Fibroblast of the aortic adventitia (primary cell): ENCODE results near the gene CHST8. TPM values are rescaled to one million over a fixed set of nuclear protein-coding genes. Genes with fewer than 3 reads are reported as not detected.

Experiments
- DNase-seq: peaks from one replicate; pipeline ENCODE4 v3.0.0-alpha.2; 2010; ENCODE audit warnings: low read depth
- H3K4me3 ChIP-seq: 2 replicates; pipeline ENCODE4 v1.5.1; 2011; ENCODE audit warnings: low read depth, mild to moderate bottlenecking, control low read depth, low read length, moderate library complexity
- total RNA-seq: library from RNA; depleted of rRNA; stranded (reverse); fragments of >200 nt; gene quantifications from 2 replicates; pipeline ENCODE4 v1.2.3, GENCODE V29; 2012; ENCODE audit warnings: low replicate concordance
- TF ChIP-seq, protein P1 (sequence below): IDR thresholded peaks from 2 replicates; pipeline ENCODE4 v1.5.1; 2011; ENCODE audit warnings: mild to moderate bottlenecking, low read length, control low read depth, inconsistent platforms; ENCODE audit not compliant: insufficient read depth

CHST8 gene
- total RNA-seq, 1 donor: not detected

DNA sequence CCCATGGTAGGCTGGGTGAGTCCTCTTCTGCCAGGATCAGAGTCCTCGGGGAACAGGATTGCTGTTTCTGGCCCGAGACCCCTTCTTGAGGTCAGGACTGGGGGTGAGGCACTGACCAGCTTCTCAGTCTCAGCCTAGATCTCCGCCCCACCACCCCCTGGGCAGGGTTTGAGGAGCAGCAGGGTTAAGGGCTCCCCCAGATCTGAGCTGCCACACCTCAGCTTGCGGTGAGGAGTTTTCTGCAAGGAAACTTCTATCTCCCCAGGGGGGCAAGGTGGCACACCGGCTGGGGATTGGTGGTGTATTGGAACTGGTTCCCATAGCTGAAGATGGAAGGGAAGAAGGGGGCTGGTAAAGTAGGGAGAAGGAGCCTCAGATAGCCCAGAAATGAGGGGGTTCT, 19.5 kb downstream of the CHST8 start:
- DNase-seq: no peak
- TF ChIP-seq, protein P1, sequence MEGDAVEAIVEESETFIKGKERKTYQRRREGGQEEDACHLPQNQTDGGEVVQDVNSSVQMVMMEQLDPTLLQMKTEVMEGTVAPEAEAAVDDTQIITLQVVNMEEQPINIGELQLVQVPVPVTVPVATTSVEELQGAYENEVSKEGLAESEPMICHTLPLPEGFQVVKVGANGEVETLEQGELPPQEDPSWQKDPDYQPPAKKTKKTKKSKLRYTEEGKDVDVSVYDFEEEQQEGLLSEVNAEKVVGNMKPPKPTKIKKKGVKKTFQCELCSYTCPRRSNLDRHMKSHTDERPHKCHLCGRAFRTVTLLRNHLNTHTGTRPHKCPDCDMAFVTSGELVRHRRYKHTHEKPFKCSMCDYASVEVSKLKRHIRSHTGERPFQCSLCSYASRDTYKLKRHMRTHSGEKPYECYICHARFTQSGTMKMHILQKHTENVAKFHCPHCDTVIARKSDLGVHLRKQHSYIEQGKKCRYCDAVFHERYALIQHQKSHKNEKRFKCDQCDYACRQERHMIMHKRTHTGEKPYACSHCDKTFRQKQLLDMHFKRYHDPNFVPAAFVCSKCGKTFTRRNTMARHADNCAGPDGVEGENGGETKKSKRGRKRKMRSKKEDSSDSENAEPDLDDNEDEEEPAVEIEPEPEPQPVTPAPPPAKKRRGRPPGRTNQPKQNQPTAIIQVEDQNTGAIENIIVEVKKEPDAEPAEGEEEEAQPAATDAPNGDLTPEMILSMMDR: no peak
- H3K4me3 ChIP-seq: no peak overlapping the region

DNA sequence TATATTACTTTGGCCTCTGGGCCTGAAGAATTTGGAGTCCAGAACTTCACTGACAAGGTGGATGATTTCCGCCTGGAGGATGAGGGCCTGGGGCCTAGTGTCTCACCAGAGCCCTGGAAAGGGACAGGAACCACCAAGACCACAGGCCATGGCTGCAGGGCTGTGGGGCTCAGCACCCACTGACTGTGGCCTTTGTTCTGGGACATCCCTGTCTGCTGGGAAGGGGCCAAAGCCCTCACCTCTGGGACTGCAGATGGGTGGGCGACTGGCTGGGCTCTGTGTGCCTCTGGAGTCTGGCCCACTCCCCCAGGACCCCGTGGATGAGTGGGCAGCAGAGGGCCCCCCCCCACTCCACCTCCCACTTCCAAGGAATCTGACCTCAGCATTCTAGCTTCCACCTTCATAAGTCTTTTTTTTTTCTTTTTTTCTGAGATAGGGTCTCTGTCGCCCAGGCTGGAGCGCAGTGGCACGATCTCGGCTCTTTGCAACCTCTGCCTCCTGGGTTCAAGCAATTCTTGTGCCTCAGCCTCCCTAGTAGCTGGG, 20.3 kb downstream of the CHST8 start:
- H3K4me3 ChIP-seq: no peak overlapping the region
- TF ChIP-seq, protein P1: no peak
- DNase-seq: no peak

DNA sequence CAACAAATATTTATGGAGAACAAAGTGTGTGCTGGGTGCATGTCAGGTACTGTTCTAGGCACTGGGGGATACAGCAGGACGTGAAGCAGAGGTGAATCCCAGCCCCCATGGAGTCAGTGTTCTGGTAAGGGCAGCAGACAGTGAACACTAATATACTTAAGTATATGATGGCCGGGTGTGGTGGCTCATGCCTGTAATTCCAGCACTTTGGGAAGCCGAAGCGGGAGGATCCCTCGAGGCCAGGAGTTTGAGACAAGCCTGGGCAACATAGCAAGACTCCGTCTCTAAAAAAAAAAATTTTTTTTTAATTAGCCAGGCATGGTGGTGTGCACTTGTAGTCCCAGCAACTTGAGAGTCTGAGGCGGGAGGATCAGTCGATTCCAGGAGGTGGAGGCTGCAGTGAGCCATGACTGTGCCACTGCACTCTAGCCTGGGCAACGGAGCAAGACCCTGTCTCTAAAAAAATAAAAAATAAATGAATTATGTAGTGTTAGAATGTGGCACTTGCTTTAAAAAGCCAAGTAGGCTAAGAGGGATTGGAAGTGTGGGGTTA, 22.6 kb downstream of the CHST8 start:
- DNase-seq: no peak
- H3K4me3 ChIP-seq: no peak overlapping the region
- TF ChIP-seq, protein P1: no peak

DNA sequence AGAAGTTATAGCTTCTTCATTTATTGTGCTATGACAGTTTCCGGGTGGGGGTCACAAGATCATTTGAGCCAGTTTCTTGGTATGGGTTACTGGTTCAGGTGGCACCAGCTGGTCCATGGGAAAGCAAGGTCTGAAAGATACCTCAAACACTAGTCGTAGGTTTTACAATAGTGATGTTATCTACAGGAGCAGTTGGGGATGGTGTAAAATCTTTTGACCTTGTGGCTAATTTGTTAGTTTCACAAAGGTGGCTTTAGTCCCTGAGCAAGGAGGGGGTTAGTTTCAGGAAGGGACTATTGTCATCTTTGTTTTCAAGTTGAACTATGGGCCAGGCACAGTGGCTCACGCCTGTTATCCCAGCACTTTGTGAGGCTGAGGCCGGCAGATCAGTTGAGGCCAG, 24.6 kb downstream of the CHST8 start:
- DNase-seq: no peak
- TF ChIP-seq, protein P1: no peak
- no peak overlapping the region for H3K4me3 ChIP-seq

DNA sequence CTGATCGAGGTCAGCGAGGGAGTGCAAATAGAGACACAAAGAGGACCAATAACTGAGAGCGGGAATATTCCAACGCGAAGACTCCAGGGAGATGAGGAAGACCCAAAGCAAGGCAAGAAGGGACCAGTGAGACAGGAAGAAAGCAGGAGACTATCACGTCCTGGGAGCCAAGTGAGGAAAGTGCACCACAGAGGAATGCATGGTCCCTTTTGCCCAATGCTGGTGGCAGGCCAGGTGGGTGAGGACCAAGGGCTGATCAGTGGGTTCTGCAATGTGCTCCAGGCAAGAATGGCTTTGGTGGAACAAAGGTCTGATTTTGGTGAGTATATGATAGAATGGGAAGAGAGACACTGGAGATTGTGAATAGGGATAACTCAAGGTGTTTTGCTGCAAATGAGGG, 25.4 kb downstream of the CHST8 start:
- TF ChIP-seq, protein P1: no peak
- H3K4me3 ChIP-seq: no peak overlapping the region
- DNase-seq: no peak

DNA sequence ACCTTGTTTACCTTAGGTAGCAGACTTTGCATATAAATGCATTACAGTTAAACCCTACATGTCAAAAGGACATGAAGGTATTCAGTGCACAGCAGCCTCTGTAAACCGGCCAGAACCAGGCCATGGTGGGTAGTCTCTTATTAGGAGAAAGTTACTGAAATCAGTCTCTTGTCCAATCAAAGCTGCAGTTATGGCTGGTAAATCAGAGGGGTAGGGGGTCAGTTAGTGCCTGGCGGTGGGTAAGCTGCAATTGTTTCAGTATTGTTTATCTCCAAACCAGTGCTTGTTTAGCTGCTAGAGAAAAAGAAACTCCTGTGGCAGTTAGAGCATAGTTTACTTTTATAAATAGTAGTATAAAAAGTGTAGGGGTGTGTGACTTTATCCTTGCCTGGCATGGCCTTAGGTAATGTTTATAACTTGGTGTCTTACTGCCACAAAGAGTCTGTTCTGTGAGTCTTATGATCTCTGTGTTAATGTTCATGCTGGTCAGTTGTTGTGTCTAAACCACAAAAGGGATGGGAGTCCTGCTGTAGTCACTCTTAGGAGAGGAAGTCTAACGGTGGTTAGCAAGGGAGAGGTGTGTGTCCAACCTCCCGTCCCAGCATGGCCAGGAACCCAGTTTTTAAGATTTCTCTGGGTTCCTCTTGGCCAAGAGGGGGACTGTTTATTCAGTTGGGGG, 28.0 kb downstream of the CHST8 start:
- TF ChIP-seq, protein P1: no peak
- no peak overlapping the region for H3K4me3 ChIP-seq
- DNase-seq: no peak

DNA sequence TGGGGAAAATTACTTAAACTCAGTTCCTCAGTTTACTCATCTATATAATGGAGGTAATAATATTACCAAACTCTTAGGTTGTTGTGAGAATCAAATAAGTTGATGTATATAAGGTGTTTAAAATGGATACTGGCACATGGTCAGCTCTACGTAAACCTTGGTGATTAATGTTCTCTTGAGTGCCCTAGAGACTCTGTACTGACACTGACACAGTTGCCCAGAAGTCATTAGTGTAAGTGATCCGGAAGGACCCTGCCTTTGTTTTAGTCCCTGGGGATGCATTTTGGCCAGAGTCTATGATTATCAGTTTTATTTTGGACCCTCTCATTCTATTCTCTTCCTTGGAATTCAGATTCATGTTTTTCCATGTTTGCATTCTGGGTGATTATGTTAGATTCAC, 31.9 kb downstream of the CHST8 start:
- TF ChIP-seq, protein P1: no peak
- H3K4me3 ChIP-seq: no peak overlapping the region
- DNase-seq: no peak
